Germinal center (tissue), 1 donor: ENCODE measurements around the gene GRIA1.

Source experiments
- DNase-seq: peaks from one replicate; pipeline ENCODE4 v3.0.0; 2012; ENCODE audit warnings: mixed read lengths, low spot score

Gene GRIA1

GRCh38 chr5:153498516-153498915 lies 8.0 kb downstream of the GRIA1 start:
- no peak for DNase-seq

- no peak for DNase-seq
These were observed 9.7 kb downstream of the GRIA1 start for GRCh38 chr5:153500178-153500577.

DNA sequence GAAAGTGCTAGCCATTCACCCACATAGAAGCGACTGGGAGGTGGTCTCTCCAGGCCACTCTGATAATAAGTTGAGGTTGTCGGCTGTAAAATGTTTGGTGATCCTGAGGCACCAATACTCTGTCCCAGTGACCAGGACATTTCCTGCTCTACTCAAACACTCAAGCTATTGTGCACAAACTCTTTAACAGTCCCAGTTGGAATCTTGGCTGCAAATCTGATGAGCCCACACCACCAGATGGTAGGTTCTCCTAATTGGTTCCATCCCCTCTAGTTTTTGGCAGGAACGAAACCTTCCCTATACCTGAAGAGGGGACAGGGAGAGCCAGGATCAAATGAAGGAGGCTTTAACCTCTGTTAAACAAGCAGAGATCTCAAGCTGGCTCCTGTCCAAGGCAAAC lies 14.3 kb downstream of the GRIA1 start:
- DNase-seq: no peak

DNA sequence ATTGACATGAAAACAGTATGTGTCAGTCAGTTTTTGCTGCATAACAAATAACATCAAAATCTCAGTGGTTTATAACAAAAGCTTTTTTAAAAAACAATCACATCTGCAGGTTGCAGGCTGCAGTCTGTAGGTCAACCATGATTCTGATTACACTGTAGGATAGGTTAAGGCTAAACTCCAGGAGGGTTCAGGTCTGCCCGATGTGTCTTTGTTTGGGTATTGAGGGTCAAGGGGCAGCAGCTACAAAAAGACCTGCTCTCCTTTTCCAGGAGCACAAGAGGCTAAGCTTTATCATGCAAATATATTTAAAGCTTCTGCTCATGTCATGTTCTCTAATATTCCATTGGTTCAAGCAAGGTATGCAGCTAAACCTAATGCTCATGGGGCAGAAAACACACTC lies 18.2 kb downstream of the GRIA1 start:
- no peak for DNase-seq

DNA sequence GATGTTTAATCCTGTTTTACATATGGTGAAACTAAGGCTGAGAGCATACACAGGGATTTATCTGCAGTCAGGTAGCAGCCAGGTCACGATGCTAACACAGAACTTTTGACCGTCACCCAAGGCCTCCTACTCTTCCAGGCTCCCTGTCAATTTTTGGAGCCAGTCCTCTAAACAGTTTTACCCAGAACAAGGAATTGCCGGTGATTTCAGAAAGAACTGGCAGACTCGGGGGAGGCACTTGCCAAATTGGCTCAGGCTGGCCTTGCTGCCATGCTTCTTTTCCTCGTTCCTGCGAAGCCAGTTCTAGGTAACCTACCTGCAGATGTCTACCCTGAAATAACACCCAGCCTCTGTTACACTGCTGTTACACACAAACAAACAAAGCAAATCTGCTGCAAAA lies 21.2 kb downstream of the GRIA1 start:
- no peak for DNase-seq

DNA sequence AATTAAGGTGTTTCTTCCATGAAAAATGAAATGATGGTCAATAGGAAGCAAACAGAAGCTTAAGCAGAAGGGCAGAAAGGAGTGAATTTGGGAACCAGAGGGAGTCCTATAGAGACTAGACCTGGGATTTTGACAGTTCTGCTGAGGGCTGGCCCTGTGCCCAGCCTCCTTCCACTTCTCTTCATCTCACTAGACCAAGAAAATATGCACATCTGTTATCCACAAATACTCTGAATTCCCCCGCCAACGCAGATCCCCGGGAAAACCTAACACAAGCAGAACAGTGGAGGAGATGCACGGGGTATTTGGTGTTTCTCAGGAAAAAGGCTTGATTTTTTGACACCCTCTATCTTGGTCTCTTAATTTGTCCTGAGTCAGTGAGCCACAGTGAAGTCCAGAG lies 22.7 kb downstream of the GRIA1 start:
- no peak for DNase-seq

DNA sequence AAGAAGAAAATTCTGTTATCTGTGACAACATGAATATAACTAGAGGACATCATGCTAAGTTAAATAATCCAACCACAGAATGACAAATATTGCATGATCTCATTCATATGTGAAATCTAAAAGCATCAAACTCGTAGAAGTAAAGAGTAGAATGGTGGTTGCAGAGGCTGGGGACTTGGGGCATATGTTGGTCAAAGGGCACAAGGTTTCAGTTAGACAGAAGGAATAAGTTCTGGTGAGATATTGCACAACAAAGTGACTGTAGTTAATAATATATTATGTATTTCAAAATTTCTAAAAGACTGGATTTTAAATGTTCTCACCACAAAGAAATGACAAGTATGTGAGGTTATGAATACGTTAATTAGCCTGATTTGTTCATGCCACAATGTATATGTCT lies 24.8 kb downstream of the GRIA1 start:
- no peak for DNase-seq

DNA sequence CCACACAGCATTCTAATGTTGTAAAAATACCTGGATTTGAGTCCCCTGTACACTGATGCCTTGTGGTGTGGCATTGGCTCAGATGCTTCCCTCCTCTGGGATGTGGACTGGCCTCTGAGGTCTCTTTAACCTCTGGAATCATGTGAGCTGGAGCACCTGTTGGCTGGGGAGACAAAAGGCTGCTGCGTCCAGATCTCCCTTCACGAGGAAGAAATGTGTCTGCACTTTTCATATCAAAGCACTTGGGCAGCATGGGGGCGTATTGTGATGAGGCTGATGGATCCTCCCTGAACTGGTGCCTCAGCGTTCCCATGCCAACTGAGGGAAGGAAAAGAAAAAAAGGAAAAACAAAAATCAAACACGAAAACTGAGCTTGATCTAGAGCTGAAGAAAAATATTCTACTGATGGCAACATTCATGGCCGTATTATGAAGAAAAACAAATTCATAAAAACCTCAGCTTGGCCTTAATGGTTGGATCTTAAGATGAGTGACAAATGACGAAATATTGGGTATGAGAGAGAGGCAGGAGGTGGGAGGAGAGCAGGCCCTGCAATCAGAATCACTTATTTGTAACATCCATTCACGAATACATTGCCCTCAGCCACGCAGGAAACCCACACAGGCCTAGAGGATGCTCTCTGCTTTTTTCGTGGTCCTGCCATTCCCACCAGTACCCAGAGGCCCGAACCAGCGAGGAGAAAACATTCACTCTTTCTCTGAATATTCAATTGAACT lies 26.2 kb downstream of the GRIA1 start:
- DNase-seq: no peak

DNA sequence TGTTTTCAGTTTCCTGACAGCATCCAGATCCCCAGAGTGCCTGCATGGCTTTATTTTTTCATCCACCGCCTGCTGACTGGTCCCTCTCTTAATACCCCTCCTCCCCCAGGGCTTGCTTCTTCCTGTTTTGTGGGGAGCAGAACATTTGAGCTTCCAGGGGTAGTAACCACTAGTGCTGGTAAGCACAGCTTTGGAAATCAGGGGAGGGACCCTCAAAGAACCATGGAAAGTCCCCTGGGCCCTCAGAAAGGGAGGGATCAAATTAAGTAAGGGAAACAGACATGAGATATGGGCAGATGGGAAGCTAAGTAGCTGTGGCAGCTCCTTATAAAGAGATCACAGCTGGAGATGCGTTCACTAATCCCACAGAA lies 26.8 kb downstream of the GRIA1 start:
- no peak for DNase-seq

GRCh38 chr5:153520137-153520536 lies 29.7 kb downstream of the GRIA1 start:
- DNase-seq: no peak

DNA sequence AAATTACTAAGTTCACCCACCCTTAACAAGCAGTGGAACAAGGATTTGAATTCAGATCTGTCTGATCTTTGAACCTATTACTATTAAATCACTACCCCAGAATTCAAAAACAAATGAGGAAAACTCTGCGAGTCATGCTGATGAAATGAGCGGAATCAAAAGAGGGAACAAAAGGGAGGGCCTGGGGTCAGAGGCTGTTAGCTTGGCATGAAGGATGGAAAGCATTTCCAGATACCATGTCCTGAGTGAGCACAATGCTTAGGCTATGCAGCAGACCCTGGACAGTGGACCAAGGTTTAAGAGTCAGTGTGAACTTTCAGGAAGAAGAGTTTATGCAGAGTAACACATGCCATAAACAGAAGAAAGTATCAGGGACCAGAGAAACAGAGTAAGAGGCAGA lies 30.5 kb downstream of the GRIA1 start:
- no peak for DNase-seq

DNA sequence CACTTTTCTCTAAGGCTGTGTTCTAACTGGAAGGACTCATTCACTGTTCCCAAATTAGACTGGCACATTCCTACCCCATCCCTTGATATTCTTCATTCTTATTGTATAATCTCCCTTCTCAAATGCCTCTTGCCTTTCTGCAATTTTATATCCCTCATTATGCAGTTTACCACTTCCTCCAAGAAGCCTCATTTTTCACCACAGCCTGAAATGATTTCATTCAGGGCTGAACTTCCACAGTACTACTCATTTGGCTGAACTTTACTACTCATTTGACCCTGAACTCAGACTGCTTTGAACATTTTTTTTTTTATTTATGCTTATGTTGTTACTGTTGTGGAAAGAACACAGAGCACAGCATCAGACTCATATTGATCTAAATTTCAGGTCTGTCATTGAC lies 32.7 kb downstream of the GRIA1 start:
- no peak for DNase-seq

GRCh38 chr5:153523831-153524230 lies 33.4 kb downstream of the GRIA1 start:
- DNase-seq: no peak

- DNase-seq: no peak
These were observed 35.1 kb downstream of the GRIA1 start for GRCh38 chr5:153525536-153525935.

GRCh38 chr5:153530357-153531143 lies 40.1 kb downstream of the GRIA1 start:
- no peak for DNase-seq

GRCh38 chr5:153533546-153533945 lies 43.1 kb downstream of the GRIA1 start:
- DNase-seq: no peak

- DNase-seq: no peak
These were observed 43.6 kb downstream of the GRIA1 start for GRCh38 chr5:153534102-153534501.

- no peak for DNase-seq
These were observed 46.7 kb downstream of the GRIA1 start for GRCh38 chr5:153537207-153537606.

DNA sequence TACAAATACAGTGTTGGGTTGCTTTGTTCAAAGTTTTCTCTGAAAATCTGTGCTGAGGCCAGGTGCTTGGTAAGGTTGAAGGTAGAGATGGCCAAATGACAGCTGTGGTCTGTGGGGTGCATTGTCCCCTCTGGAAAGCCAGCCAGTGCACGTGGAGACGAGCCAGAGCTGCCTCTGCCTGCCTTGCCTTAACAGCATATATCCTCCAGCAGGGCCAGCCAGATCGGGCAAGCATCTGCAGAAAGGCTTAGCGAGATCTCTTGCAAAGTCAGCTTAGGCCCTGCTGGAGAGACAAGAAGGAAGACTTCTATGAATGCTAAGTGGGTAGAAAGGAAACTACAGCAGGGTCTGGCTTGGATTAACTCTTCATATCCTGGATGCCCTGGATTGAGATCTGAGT lies 49.5 kb downstream of the GRIA1 start:
- no peak for DNase-seq

DNA sequence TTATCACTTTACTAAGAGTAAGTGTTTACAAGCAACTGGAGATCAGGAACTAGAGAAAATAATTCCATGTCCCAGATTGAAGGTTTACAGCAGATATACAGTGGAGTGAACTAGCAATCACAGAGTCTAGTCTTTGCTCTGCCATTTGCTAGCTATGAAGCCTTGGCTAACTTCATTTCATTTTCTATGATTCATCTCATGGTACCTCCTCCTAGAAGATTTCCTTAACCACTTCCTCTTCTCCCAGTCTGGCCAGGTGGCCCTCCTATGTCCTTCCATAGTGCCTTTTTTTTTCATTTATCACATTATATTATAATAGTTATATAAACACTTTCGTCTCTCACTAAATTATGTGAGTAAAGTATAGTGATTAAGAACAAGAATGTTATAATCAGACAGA lies 52.1 kb downstream of the GRIA1 start:
- no peak for DNase-seq

- DNase-seq: no peak
These were observed 52.8 kb downstream of the GRIA1 start for GRCh38 chr5:153543288-153543687.

DNA sequence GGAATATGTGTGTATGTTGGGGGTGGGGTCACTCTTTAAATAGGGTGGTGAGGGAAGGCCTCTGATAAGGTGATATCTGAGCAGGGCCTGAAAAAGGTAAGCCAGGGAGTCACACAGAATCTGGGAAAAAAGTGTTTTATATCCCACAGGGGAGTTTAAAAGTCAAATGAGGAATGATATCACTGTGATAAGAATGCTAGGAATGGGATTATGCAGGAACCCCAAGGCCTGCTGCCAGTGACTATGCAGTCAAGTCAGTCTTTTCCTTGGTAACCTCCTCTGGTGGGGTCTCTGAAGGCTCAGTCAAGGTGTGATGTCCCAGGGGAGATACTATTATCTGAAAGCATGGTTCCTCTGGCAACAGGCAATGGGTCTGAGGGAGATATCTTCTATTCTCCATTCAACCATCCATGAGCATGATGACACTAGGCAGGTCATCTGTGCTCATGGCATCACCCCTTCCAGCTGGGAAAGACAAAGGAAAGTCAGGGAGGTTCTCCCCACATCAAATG lies 53.5 kb downstream of the GRIA1 start:
- no peak for DNase-seq

DNA sequence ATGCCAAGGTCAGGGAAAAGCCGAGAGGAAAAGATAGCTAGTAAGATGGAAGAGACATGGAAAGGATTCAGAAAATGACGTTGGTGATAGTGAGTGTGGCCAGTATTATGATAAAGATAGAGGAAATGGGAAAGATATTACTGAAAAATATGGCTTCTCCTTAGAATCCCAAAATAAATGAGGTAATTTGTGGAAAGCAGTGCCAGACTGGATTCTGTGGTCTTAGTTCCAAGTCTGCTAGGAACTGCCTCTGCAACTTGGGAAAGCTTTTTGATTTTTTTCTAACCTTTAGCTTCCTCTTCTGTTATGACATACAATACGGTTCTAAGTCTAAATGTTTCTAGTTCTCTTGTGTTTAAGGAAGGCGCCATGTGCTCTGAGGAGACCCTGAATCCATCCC lies 54.2 kb downstream of the GRIA1 start:
- no peak for DNase-seq

- DNase-seq: no peak
These were observed 56.1 kb downstream of the GRIA1 start for GRCh38 chr5:153546566-153546965.
